ENCODE data around the gene CALU. TPM values are rescaled to one million over a fixed set of nuclear protein-coding genes. Genes with fewer than 3 reads are reported as not detected.

Gene CALU
- total RNA-seq, 4 donors from 2014 or later = 23.6 to 1,780 (median 44.0) TPM

DNA sequence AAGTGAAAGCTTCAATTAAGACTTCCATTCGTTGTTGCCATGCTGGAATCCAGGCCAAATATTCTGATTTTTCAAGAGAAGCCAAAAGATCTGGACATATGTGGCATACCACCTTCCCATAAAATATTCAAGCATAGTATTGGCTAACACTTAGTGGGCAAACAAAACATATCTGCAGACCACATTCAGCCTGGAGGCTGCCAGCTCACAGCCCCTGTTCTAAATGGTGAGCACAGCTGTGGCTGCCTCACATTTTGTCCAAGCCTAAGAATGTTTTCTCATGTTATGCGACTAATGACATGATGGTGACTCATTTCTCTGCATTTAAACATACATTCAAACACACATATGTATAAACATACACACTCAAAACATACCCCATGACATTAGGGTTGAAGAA is 10.6 kb upstream of the CALU start:
- intact Hi-C loops (cut with DNase I; ENCODE audit: low total_unique reads) = no loop called here
- Histone ChIP-seq H3K4me1 (no peaks in the 10 kb centered on the region), H3K36me3 (no peaks in the 10 kb centered on the region), H3K9me3 (no peaks in the 10 kb centered on the region), H3K27me3 (peaks cover 40% of the 10 kb centered on the region), H3K4me3 (no peak overlapping the region), H3K27ac (no peak overlapping the region)
- in situ Hi-C loops (cut with MboI; ENCODE audit: low pct_ligation_motif_present in 1 of 4, low pct_unique_long_range_greater_than_20kb in 1 of 4, low sequenced_read_pairs in 3 of 4) = no loop called here
- TF ChIP-seq, protein P1, sequence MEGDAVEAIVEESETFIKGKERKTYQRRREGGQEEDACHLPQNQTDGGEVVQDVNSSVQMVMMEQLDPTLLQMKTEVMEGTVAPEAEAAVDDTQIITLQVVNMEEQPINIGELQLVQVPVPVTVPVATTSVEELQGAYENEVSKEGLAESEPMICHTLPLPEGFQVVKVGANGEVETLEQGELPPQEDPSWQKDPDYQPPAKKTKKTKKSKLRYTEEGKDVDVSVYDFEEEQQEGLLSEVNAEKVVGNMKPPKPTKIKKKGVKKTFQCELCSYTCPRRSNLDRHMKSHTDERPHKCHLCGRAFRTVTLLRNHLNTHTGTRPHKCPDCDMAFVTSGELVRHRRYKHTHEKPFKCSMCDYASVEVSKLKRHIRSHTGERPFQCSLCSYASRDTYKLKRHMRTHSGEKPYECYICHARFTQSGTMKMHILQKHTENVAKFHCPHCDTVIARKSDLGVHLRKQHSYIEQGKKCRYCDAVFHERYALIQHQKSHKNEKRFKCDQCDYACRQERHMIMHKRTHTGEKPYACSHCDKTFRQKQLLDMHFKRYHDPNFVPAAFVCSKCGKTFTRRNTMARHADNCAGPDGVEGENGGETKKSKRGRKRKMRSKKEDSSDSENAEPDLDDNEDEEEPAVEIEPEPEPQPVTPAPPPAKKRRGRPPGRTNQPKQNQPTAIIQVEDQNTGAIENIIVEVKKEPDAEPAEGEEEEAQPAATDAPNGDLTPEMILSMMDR (IDR thresholded peaks at IDR 0.05) = no peak
- WGBS, 2 donors (ENCODE audit: low coverage in 1 of 2) = 50 to 65% methylated on average over 1 to 2 of the region's 2 CpGs
- DNase-seq = no peak

DNA sequence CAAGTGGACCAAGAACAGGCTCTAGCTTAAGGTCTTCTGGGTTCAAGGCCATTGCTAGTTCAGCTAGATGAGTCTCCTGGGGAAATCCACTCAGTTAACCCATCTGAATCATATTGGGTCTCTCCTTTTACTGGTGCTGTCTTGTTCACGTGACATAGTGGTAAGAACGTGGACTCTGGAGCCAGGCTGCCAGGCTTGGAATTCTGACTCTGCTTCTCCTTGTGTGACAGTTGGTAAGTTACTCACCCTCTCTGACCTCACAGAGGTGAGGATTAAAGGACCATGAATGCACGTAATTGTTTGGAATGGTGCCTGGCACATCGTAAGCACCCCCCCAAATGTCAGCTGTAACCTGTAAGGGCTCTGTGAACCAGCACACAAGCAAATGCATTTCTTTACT is 9.7 kb upstream of the CALU start:
- H3K4me1 ChIP-seq = no peaks in the 10 kb centered on the region
- DNase-seq = no peak
- no peak for TF ChIP-seq EP300 (IDR thresholded peaks at IDR 0.05; ENCODE audit: low read depth)
- no peak for TF ChIP-seq POLR2A (IDR thresholded peaks at IDR 0.05)
- TF ChIP-seq POLR2AphosphoS5 (IDR thresholded peaks at IDR 0.05) = no peak
- TF ChIP-seq, protein P1 (IDR thresholded peaks at IDR 0.05) = no peak
- intact Hi-C loops (cut with DNase I; ENCODE audit: low total_unique reads) (no loop called here), in situ Hi-C loops (cut with MboI; ENCODE audit: low pct_ligation_motif_present in 1 of 4, low pct_unique_long_range_greater_than_20kb in 1 of 4, low sequenced_read_pairs in 3 of 4) (no loop called here)
- H3K27me3 ChIP-seq = peaks cover 35% of the 10 kb centered on the region
- H3K27ac ChIP-seq = no peak overlapping the region
- no peak overlapping the region for H3K4me3 ChIP-seq
- WGBS, 2 donors (ENCODE audit: low coverage in 1 of 2) = 91% methylated on average over 4 of the region's 4 CpGs; no CpG with 5 or more reads in 1 of the 2 donors
- H3K36me3 ChIP-seq = no peaks in the 10 kb centered on the region
- H3K9me3 ChIP-seq = no peaks in the 10 kb centered on the region

DNA sequence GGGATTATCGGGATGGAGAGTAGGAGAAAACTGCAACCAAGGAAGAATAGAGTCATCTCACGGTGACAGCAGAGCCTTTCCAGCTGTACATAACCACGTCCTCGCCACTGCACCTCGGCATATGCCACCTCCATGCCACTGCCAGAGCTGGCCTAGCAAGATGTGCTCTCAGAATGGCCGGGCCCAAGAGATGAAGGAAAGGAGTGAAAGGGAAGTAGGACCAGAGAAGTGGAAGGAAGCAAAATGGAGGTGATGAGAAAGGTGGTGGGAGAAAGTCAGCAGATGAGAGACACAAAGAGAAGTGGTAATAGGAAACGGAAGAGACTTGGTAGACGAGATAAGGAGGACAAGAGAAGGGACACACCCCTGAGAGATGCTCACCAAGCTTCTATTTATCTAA is 8.0 kb upstream of the CALU start:
- intact Hi-C loops (cut with DNase I; ENCODE audit: low total_unique reads) = no loop called here
- TF ChIP-seq, protein P1 (IDR thresholded peaks at IDR 0.05) = no peak
- no peak for TF ChIP-seq POLR2AphosphoS5 (IDR thresholded peaks at IDR 0.05)
- 82 to 87% methylated on average over 7 to 8 of the region's 8 CpGs for WGBS, 2 donors (ENCODE audit: low coverage in 1 of 2)

DNA sequence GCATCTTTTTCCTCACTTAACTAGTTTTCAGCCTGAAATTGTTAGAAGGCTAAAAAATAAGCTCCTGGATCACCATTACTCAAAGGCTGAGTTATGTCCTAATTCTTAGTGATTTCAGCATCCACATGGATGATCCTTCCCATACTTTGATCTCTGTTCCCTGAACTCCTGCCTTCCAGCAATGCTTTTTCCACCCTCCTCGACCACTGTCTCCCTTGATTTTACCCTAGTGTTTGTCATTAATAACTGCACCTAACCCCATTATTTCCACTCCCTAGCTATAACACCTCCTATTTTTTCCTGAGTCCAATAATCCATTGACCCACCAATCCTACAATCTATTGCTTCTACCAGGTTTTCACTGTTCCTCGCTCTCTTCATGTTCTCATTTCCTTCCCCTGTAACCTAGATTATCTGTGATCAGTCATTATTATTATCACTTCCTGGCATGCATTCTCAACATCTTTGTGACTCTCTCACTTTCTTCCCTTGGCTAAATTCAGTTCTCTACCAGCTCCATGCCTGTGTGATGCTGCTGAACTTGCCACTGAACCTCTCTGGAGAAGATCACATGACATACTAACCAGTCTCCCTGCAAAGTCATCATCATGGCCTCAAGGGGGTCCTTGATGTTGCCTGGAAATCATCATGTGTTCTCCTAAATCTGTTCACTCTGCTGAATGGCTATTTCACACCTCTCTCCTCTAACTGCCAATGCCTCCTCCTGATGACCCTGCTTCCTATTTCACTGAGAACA is 6.5 kb upstream of the CALU start:
- intact Hi-C loops (cut with DNase I; ENCODE audit: low total_unique reads) (no loop called here), in situ Hi-C loops (cut with MboI; ENCODE audit: low pct_ligation_motif_present in 1 of 4, low pct_unique_long_range_greater_than_20kb in 1 of 4, low sequenced_read_pairs in 3 of 4) (no loop called here)
- Histone ChIP-seq H3K36me3 (no peaks in the 10 kb centered on the region), H3K4me3 (no peak overlapping the region), H3K9me3 (no peaks in the 10 kb centered on the region), H3K27ac (no peak overlapping the region), H3K27me3 (peaks cover 20% of the 10 kb centered on the region), H3K4me1 (no peaks in the 10 kb centered on the region)
- TF ChIP-seq POLR2A (IDR thresholded peaks at IDR 0.05) (no peak), POLR2AphosphoS5 (IDR thresholded peaks at IDR 0.05) (no peak), EP300 (IDR thresholded peaks at IDR 0.05; ENCODE audit: low read depth) (no peak)
- TF ChIP-seq, protein P1 (IDR thresholded peaks at IDR 0.05) = no peak
- no peak for DNase-seq
- WGBS, 2 donors (ENCODE audit: low coverage in 1 of 2) = 58 to 71% methylated on average over 2 of the region's 2 CpGs

More for the DNA sequence above, 8.0 kb upstream of the CALU start:
- H3K4me3 ChIP-seq = no peak overlapping the region
- no peak for DNase-seq
- H3K27ac ChIP-seq = no peak overlapping the region
- H3K36me3 ChIP-seq = no peaks in the 10 kb centered on the region
- H3K9me3 ChIP-seq = no peaks in the 10 kb centered on the region
- no peaks in the 10 kb centered on the region for H3K4me1 ChIP-seq
- in situ Hi-C loops (cut with MboI; ENCODE audit: low pct_ligation_motif_present in 1 of 4, low pct_unique_long_range_greater_than_20kb in 1 of 4, low sequenced_read_pairs in 3 of 4) = no loop called here
- peaks cover 30% of the 10 kb centered on the region for H3K27me3 ChIP-seq
